H9 (cell line): ENCODE results near the gene SENP2. TPM values are rescaled to one million over a fixed set of nuclear protein-coding genes. Genes with fewer than 3 reads are reported as not detected.
"Not testable (repeated sequence)": the region's sequence is repeated elsewhere in the genome, so short reads cannot be mapped to it uniquely, and the experiment has no call there.

ENCODE experiments used
- DNase-seq: peaks from one replicate; pipeline ENCODE4 v3.0.0-alpha.2; 2017
- H2AFZ ChIP-seq: one replicate; pipeline ENCODE4 v1.6.1; 2013; ENCODE audit warnings: mild to moderate bottlenecking, low read length, control low read depth, moderate library complexity
- H2AK5ac ChIP-seq: 2 replicates; pipeline ENCODE4 v1.6.1; 2013; ENCODE audit warnings: low read length, control low read depth, mixed read lengths; ENCODE audit not compliant: insufficient read length
- H2BK120ac ChIP-seq: one replicate; pipeline ENCODE4 v1.6.1; 2013; ENCODE audit warnings: low read depth, mild to moderate bottlenecking, low read length, control low read depth, inconsistent platforms; ENCODE audit not compliant: poor library complexity, severe bottlenecking
- H2BK12ac ChIP-seq: 2 replicates; pipeline ENCODE4 v1.6.1; 2013; ENCODE audit warnings: low read length, control low read depth, mixed read lengths, low read depth; ENCODE audit not compliant: insufficient read length
- H2BK15ac ChIP-seq: 2 replicates; pipeline ENCODE4 v1.6.1; 2013; ENCODE audit warnings: low read depth, low read length, control low read depth
- H2BK20ac ChIP-seq: one replicate; pipeline ENCODE4 v1.6.1; 2013; ENCODE audit warnings: low read depth, mild to moderate bottlenecking, low read length, control low read depth, inconsistent platforms; ENCODE audit not compliant: poor library complexity, severe bottlenecking
- H2BK5ac ChIP-seq: 2 replicates; pipeline ENCODE4 v1.6.1; 2013; ENCODE audit warnings: low read length, control low read depth, mixed read lengths; ENCODE audit not compliant: insufficient read length
- H3K14ac ChIP-seq: 2 replicates; pipeline ENCODE4 v1.6.1; 2013; ENCODE audit warnings: low read length, control low read depth; ENCODE audit not compliant: insufficient read depth
- H3K18ac ChIP-seq: 2 replicates; pipeline ENCODE4 v1.6.1; 2013; ENCODE audit warnings: low read depth, mild to moderate bottlenecking, mixed read lengths, low read length, control low read depth; ENCODE audit not compliant: insufficient read length
- H3K23ac ChIP-seq: 2 replicates; pipeline ENCODE4 v1.6.1; 2013; ENCODE audit warnings: low read length, control low read depth, mixed read lengths, low read depth; ENCODE audit not compliant: insufficient read length
- H3K23me2 ChIP-seq: 2 replicates; pipeline ENCODE4 v1.6.1; 2013; ENCODE audit warnings: low read depth, mild to moderate bottlenecking, mixed read lengths, low read length, control low read depth; ENCODE audit not compliant: insufficient read length, poor library complexity, severe bottlenecking
- H3K27ac ChIP-seq: 2 replicates; pipeline ENCODE4 v1.5.1; 2013; ENCODE audit warnings: low read length, control low read depth, mixed read lengths, low read depth; ENCODE audit not compliant: insufficient read length
- H3K27me3 ChIP-seq: 2 replicates; pipeline ENCODE4 v1.6.1; 2013; ENCODE audit warnings: low read length, control low read depth, inconsistent platforms; ENCODE audit not compliant: insufficient read depth
- H3K4ac ChIP-seq: 2 replicates; pipeline ENCODE4 v1.6.1; 2013; ENCODE audit warnings: low read depth, mild to moderate bottlenecking, control low read depth, inconsistent platforms, low read length, moderate library complexity
- H3K4me1 ChIP-seq: 2 replicates; pipeline ENCODE4 v1.6.1; 2013; ENCODE audit warnings: low read length, control low read depth, inconsistent platforms; ENCODE audit not compliant: insufficient read depth
- H3K4me2 ChIP-seq: 2 replicates; pipeline ENCODE4 v1.6.1; 2013; ENCODE audit warnings: low read length, control low read depth, mixed read lengths; ENCODE audit not compliant: insufficient read length, insufficient read depth
- H3K56ac ChIP-seq: 2 replicates; pipeline ENCODE4 v1.6.1; 2013; ENCODE audit warnings: low read depth, mild to moderate bottlenecking, mixed read lengths, low read length, control low read depth; ENCODE audit not compliant: insufficient read length
- H3K79me1 ChIP-seq: 2 replicates; pipeline ENCODE4 v1.6.1; 2013; ENCODE audit warnings: low read depth, mild to moderate bottlenecking, moderate library complexity, low read length, control low read depth, inconsistent platforms; ENCODE audit not compliant: insufficient read depth, poor library complexity, severe bottlenecking
- H3K79me2 ChIP-seq: 2 replicates; pipeline ENCODE4 v1.6.1; 2013; ENCODE audit warnings: low read length, control low read depth, inconsistent platforms; ENCODE audit not compliant: insufficient read depth
- H3K9ac ChIP-seq: 2 replicates; pipeline ENCODE4 v1.6.1; 2013; ENCODE audit warnings: low read length, control low read depth, mixed read lengths; ENCODE audit not compliant: insufficient read length; ENCODE audit errors: extremely low read depth
- H3K9me3 ChIP-seq: one replicate; pipeline ENCODE4 v1.6.1; 2013; ENCODE audit warnings: low read depth, low read length, inconsistent platforms; ENCODE audit not compliant: control insufficient read depth
- H3T11ph ChIP-seq: one replicate; pipeline ENCODE4 v1.6.1; 2013; ENCODE audit warnings: mild to moderate bottlenecking, low read length, control low read depth, inconsistent platforms
- H4K20me1 ChIP-seq: one replicate; pipeline ENCODE4 v1.6.1; 2013; ENCODE audit not compliant: control insufficient read depth, insufficient read length, insufficient read depth
- H4K5ac ChIP-seq: 2 replicates; pipeline ENCODE4 v1.6.1; 2013; ENCODE audit warnings: low read depth, mild to moderate bottlenecking, mixed read lengths, low read length, control low read depth; ENCODE audit not compliant: insufficient read length
- H4K8ac ChIP-seq: replicated peaks from 2 replicates; pipeline ENCODE4 v1.6.1; 2013; ENCODE audit warnings: low read length, control low read depth, mixed read lengths, low read depth; ENCODE audit not compliant: insufficient read length
- H4K91ac ChIP-seq: 2 replicates; pipeline ENCODE4 v1.6.1; 2013; ENCODE audit warnings: low read depth, mild to moderate bottlenecking, moderate library complexity, mixed read lengths, low read length, control low read depth; ENCODE audit not compliant: insufficient read length
- H3K27ac Mint-ChIP-seq, 3 experiments: 2 replicates in 2 of 3; 3 replicates in 1 of 3; pipeline ENCODE4 v1.8.0; 2020 to 2021; ENCODE audit warnings: mixed read lengths in 3 of 3, mild to moderate bottlenecking in 1 of 3, moderate library complexity in 1 of 3
- H3K27me3 Mint-ChIP-seq: 2 replicates; pipeline ENCODE4 v1.8.0; 2021; ENCODE audit warnings: low read depth, mild to moderate bottlenecking, moderate library complexity, mixed read lengths
- H3K36me3 Mint-ChIP-seq, 3 experiments: 2 replicates in 2 of 3; 3 replicates in 1 of 3; pipeline ENCODE4 v1.8.0; 2020 to 2021; ENCODE audit warnings: low read depth in 3 of 3, mixed read lengths in 3 of 3; ENCODE audit not compliant: insufficient read depth in 1 of 3
- H3K4me1 Mint-ChIP-seq, 2 experiments: 2 replicates each; pipeline ENCODE4 v1.8.0; 2020; ENCODE audit warnings: mixed read lengths in 2 of 2
- H3K4me3 Mint-ChIP-seq, 2 experiments: 2 replicates in 1 of 2; 3 replicates in 1 of 2; pipeline ENCODE4 v1.8.0; 2020 to 2021; ENCODE audit warnings: mild to moderate bottlenecking in 2 of 2, mixed read lengths in 2 of 2, moderate library complexity in 1 of 2
- H3K9me3 Mint-ChIP-seq, 2 experiments: 2 replicates in 1 of 2; 3 replicates in 1 of 2; pipeline ENCODE4 v1.8.0; 2020; ENCODE audit warnings: mild to moderate bottlenecking in 2 of 2, mixed read lengths in 2 of 2, moderate library complexity in 1 of 2
- CTCF ChIP-seq: fragments of 200-600 bp; sonication (generic); conservative IDR thresholded peaks from 3 replicates; pipeline ENCODE4 v1.8.0; 2021; ENCODE audit warnings: antibody characterized with exemption, mild to moderate bottlenecking
- WGBS: extraction: QIAGEN DNeasy Blood & Tissue Kit; methylation state at CpG from one replicate; pipeline ENCODE4 v1.1.7; 2013; ENCODE audit warnings: missing lambda C conversion rate, low lambda C conversion rate, mixed read lengths; ENCODE audit not compliant: insufficient read length; ENCODE audit errors: extremely low coverage; 5-methylcytosine and 5-hydroxymethylcytosine counted together
- total RNA-seq: library from RNA; stranded (reverse); gene quantifications from 2 replicates; pipeline ENCODE4 v1.2.1, GENCODE V29; 2021

The SENP2 gene
- total RNA-seq, 1 experiment from 2014 or later, result 90.1 TPM

GRCh38 chr3:185637388-185637787 is 51.3 kb downstream of the SENP2 start:
- H3K9ac ChIP-seq, result no peak overlapping the region
- H3K27me3 Mint-ChIP-seq, result peaks cover 2% of the 10 kb centered on the region
- no peak overlapping the region for H3K14ac ChIP-seq
- no peak overlapping the region for H2BK120ac ChIP-seq
- H4K8ac ChIP-seq, result no peak overlapping the region
- no peaks in the 10 kb centered on the region for H3K9me3 ChIP-seq
- no peaks in the 10 kb centered on the region for H3K27me3 ChIP-seq
- H4K91ac ChIP-seq, result no peak overlapping the region
- peaks cover 4 to 8% of the 10 kb centered on the region in 2 experiments; a peak in 2 of 4 replicates for H3K4me1 Mint-ChIP-seq
- H3K23ac ChIP-seq, result no peak overlapping the region
- TF ChIP-seq CTCF, result no peak
- no peak overlapping the region for H3K18ac ChIP-seq
- H4K20me1 ChIP-seq, result no peaks in the 10 kb centered on the region
- no peaks in the 10 kb centered on the region for H3K4me1 ChIP-seq
- no peak overlapping the region for H2AK5ac ChIP-seq
- H3K9me3 Mint-ChIP-seq, result no peaks in the 10 kb centered on the region; a peak in 1 of 5 replicates
- no peaks in the 10 kb centered on the region for H3K79me1 ChIP-seq
- H3K4ac ChIP-seq, result no peak overlapping the region
- WGBS, result no CpG with 5 or more reads among the region's 3 CpGs
- H3K36me3 Mint-ChIP-seq, result peaks cover 2 to 13% (median 7%) of the 10 kb centered on the region in 3 experiments; a peak in 6 of 7 replicates
- no peak overlapping the region for H3K4me3 Mint-ChIP-seq
- DNase-seq, result no peak
- H4K5ac ChIP-seq, result no peak overlapping the region
- no peak overlapping the region for H3T11ph ChIP-seq
- H3K56ac ChIP-seq, result no peak overlapping the region
- no peak overlapping the region for H2AFZ ChIP-seq
- H3K4me2 ChIP-seq, result no peak overlapping the region
- H2BK20ac ChIP-seq, result no peak overlapping the region
- no peak overlapping the region for H3K27ac ChIP-seq
- no peak overlapping the region for H2BK15ac ChIP-seq
- no peaks in the 10 kb centered on the region for H3K23me2 ChIP-seq
- H2BK5ac ChIP-seq, result no peak overlapping the region
- H3K27ac Mint-ChIP-seq, result no peak overlapping the region
- H2BK12ac ChIP-seq, result no peak overlapping the region
- H3K79me2 ChIP-seq, result no peaks in the 10 kb centered on the region

- not testable (repeated sequence) for H4K91ac ChIP-seq, H3K4me1 Mint-ChIP-seq, H3K4me2 ChIP-seq, H3K18ac ChIP-seq, DNase-seq, H4K8ac ChIP-seq, H2BK120ac ChIP-seq, H3K23me2 ChIP-seq, H3K9me3 ChIP-seq, H3K27ac ChIP-seq, H3K9ac ChIP-seq, H4K5ac ChIP-seq, H3K14ac ChIP-seq, H2AFZ ChIP-seq, H3K27me3 Mint-ChIP-seq, H2AK5ac ChIP-seq, H3K27ac Mint-ChIP-seq, H2BK5ac ChIP-seq, H3K79me1 ChIP-seq, H3T11ph ChIP-seq, H3K9me3 Mint-ChIP-seq, H3K4ac ChIP-seq, H2BK12ac ChIP-seq, H4K20me1 ChIP-seq, H3K27me3 ChIP-seq, H3K79me2 ChIP-seq, H3K4me1 ChIP-seq, H3K23ac ChIP-seq, H3K4me3 Mint-ChIP-seq, H2BK20ac ChIP-seq, H3K56ac ChIP-seq, H2BK15ac ChIP-seq
- WGBS, result no CpG with 5 or more reads among the region's 11 CpGs
- H3K36me3 Mint-ChIP-seq, result peaks cover 5 to 13% (median 11%) of the 10 kb centered on the region in 3 experiments; a peak in 6 of 7 replicates
These were observed 52.6 kb downstream of the SENP2 start for GRCh38 chr3:185638651-185639050.
